NCI-H2227 (cell line): ENCODE results near the gene CUEDC2.

ENCODE experiments used
- DNase-seq: peaks from one replicate; lab custom pipeline; 2025; ENCODE audit not compliant: unreplicated experiment; lab: John Stamatoyannopoulos, UW

CUEDC2 gene

GRCh38 chr10:102432162-102432950 lies at the start of gene CUEDC2:
CUEDC2 (minus strand) TSS chr10:102432574; CDS start chr10:102425188, 7,386 bp downstream.
- DNase-seq = peak; percentile 97

- no peak for DNase-seq
Observed at GRCh38 chr10:102480396-102480795, 48.0 kb upstream of the CUEDC2 start.

- DNase-seq = no peak
Observed at GRCh38 chr10:102479651-102480050, 47.3 kb upstream of the CUEDC2 start.

GRCh38 chr10:102476466-102477141 lies 44.2 kb upstream of the CUEDC2 start:
- no peak for DNase-seq

- no peak for DNase-seq
Observed at GRCh38 chr10:102475451-102476040, 43.2 kb upstream of the CUEDC2 start.

- DNase-seq = no peak
Observed at GRCh38 chr10:102473445-102474331, 41.3 kb upstream of the CUEDC2 start.

GRCh38 chr10:102470579-102471546 lies 38.5 kb upstream of the CUEDC2 start:
- no peak for DNase-seq

GRCh38 chr10:102468683-102469082 lies 36.3 kb upstream of the CUEDC2 start:
- DNase-seq = no peak

- DNase-seq = no peak
Observed at GRCh38 chr10:102467971-102468438, 35.6 kb upstream of the CUEDC2 start.

- no peak for DNase-seq
Observed at GRCh38 chr10:102467318-102467717, 34.9 kb upstream of the CUEDC2 start.

- DNase-seq = no peak
Observed at GRCh38 chr10:102465466-102465865, 33.1 kb upstream of the CUEDC2 start.

- no peak for DNase-seq
Observed at GRCh38 chr10:102463983-102464382, 31.6 kb upstream of the CUEDC2 start.

- DNase-seq = no peak
Observed at GRCh38 chr10:102462512-102463054, 30.2 kb upstream of the CUEDC2 start.

GRCh38 chr10:102461187-102462054 lies 29.0 kb upstream of the CUEDC2 start:
- peak; percentile 94 for DNase-seq

- DNase-seq = no peak
Observed at GRCh38 chr10:102460836-102461186, 28.4 kb upstream of the CUEDC2 start.

GRCh38 chr10:102458656-102459055 lies 26.3 kb upstream of the CUEDC2 start:
- DNase-seq = no peak

- DNase-seq = no peak
Observed at GRCh38 chr10:102457591-102458150, 25.3 kb upstream of the CUEDC2 start.

- no peak for DNase-seq
Observed at GRCh38 chr10:102455893-102456471, 23.6 kb upstream of the CUEDC2 start.
